HG03571 (cell line): ENCODE data around the gene CREB1.
"Not testable (repeated sequence)": the region's sequence is repeated elsewhere in the genome, so short reads cannot be mapped to it uniquely, and the experiment has no call there.

Source experiments
- ATAC-seq: cut with Tn5 transposase; IDR thresholded peaks from one replicate; pipeline ENCODE4 v1.9.1; 2021; ENCODE audit not compliant: unreplicated experiment

CREB1 gene

DNA sequence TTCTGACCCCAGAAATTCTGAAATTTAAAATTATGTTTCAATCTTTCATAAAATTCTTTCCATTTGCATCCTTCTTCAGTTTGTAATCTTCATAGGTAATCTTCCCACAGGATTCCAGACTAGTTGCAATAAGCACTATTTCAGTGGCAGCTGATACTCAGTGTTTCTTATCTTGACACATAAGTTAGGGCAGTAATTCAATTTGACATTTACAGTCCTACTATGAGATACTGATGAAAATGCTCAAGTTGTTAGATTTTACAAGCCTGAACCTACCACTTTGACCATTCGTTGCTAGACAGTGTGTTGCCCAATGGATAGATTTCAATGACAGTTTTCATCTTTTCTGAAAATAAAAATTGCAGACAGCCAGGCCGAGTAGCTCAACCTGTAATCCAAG lies 85.1 kb downstream of the CREB1 start:
- ATAC-seq, result no peak

DNA sequence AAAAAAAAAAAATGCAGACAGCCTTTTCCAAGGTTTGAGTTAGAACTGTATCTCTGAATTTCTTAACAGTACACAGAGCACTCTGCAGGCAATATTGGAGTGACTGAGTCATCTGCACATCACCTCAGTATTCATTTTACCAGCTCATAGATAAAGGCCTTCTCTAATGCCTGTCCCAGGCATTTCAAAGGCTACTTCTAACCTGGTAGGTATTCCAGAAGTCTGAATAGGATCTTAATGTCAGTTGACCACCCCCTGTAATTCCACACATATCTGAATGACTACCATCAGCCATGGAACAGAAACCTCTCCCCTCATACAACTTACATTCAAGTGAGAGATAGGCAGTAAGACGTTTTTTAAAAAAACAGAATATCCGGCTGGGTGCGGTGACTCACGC lies 86.4 kb downstream of the CREB1 start:
- ATAC-seq, result no peak

DNA sequence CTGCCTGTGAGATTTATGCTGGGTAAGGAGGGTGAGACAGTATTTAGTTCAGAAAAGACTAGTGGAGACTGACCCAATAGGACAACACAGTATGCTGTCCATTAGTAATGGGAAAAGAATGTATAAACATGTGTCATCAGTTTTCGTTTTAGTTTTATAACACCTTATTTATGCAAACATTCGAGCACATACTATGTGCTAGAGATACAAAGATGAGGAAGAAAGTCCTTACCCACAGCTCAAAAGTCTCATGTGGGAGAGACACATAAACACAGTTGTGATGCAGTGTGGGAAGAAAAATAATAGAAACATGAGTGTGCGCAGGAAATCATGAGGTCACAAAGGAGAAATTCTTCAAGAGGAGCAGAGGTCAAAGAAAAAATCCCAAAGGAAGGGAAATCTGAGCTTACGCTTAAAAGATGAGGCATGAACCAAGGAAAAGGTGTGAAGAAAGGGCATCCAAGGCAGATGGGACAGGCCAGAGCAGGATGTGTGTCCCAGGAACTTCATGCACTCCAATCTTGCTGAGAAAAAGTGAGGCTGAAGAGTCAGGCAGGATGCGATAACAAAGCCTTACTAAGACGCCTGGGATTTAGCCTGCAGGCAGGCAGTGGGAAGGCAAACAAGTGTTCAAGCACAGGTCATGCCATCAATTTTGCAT lies 87.4 kb downstream of the CREB1 start:
- no peak for ATAC-seq

DNA sequence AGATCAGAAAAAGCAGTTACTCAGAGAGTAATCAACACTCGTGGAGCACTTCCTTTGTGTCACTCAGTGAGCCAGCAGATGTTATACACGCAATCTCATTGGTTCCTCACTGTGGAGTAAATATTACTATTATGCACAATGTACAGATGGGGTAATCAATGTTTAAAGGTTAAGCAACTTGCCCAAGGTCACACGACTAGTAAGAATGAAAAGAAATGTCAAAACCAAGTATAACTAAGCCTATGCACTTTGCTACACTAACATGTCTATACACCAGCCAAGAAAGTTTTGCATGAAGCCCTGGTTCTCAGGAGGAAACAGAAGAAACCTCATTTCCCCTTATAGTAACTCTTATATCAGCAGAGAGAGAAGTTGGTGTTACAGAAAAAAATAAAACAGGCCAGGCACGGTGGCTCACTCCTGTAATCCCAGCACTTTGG lies 90.0 kb downstream of the CREB1 start:
- peak; percentile 34 for ATAC-seq

DNA sequence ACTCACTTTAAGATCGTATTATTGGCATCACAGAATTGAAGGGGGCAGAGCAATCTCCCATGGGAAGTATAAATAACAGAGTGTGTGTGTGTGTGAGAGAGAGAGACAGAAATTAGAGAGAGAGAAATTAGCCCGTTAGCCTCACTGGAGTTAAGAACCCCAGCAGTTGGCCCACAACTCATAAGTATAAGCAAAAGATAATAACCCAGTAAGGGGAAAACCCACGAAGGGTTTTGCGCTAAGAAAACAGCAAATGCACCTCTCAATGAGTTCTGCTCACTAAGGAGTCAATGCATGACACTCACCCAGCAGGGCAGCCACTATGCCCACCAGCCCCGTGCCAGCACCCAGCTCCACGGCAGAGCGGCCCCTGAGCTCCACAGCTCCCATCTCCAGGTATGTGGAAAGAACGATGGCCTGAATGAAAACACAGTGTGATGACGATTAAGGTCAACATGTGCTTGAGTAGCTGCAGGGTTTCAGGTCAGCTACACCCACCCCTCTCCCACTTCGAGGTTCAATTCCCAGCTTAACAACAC lies 91.8 kb downstream of the CREB1 start:
- no peak for ATAC-seq

DNA sequence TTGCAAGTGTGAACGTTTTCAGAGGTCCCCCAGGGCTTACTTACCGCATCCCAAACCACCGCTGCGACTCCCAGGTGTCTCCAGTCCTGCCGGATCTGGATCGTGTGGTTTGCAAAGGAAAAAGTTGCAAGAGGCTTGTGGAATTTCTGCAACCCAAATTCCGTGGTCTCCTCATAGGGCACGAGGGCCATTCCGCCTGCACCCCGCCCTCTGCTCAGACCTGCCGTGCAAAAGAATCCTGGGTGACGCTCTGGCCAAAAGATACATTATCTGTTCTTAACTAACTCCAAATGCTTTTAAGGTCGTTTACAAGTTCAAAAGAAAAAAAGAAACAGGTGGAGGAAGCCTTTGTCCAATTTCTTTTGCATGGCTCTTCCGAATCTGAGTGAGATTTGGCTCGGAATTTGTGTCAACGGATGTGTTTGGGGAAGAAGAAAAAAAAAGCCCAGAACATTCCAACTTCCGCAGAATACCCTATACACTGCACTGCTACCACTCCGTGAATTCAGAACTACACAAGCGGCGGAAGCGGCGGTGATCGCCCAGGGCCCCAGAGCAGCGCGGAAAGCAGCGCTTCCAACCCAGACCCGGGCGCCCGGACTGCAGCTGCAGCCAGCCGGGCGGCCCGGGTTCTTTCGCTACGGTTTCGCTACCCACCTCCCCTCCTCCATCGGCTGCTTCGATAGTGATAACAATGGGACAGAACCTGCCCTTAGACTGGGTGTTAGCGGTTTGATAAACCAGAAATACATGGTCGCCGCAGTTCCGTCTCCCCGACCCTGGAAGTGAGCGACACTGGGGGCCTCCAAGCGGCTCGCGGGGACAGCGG lies 94.6 kb downstream of the CREB1 start:
- peak; percentile 38 for ATAC-seq

DNA sequence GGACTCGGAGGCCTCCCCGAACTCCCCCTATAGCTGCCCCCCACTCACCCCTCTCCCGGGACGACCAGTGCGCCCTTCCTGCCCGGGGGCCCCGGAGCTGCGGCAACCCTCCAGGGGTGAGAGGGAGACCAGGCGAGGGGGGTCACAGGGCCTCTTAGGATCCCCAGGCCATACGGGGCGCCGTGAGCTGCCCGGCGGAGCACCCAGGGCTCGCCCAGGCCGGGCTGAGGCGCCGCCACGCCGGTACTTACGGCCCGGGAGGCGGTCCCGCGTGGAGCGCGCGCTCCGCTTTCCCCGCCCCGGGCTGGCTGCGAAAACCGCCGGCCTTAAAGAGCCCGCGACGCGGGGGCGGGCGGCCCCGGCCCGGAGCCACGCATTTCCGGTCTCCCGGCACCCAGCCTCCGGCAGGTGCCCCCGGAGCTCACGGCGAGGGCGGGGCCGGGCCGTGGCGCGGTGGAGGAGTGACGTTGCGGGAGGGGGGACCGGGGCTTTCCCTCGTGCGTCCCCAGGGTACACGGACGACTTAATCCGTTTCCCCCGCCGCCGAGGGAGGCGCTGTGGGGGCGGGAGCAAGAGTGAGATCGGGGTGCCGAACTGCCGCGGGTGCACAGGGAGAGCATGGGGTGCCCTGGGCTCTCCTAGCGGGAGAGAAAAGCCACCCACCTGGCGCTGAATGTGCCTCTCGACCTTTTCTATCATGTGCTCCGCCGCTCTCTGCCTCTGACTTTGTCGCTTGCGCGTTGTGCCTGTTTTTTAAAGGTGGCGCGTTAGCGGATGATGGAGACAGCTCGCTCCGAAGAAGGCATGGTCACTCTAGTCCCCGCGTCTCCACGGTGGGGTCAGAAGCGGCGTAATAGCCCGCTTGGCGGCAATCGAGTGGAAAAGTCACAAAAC lies 95.5 kb downstream of the CREB1 start, which contains the start of gene METTL21A:
METTL21A (minus strand) TSS at position 381 of the 894 bp plus-strand sequence. CDS start 1,019 bp downstream, outside the sequence.
- peak; percentile 65 for ATAC-seq

DNA sequence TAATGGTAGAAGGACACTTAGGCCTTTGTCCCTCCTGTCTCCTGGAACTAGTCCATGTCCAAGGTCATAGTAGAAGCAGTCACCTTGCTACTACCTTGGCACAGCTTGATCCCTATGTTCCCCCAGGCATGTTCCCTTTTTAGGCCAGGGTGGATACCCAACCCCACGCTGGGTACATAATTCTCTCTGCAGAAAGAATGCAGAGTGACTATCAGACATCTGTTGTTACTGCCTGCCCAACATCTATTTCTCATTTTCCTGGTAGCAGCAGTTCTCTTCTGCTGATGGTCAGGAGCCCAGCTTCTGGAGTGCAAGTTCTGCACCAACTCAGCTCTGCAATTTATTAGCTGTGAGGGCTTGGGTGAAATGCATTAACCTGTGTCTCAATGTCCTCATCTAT lies 99.8 kb downstream of the CREB1 start:
- no peak for ATAC-seq

DNA sequence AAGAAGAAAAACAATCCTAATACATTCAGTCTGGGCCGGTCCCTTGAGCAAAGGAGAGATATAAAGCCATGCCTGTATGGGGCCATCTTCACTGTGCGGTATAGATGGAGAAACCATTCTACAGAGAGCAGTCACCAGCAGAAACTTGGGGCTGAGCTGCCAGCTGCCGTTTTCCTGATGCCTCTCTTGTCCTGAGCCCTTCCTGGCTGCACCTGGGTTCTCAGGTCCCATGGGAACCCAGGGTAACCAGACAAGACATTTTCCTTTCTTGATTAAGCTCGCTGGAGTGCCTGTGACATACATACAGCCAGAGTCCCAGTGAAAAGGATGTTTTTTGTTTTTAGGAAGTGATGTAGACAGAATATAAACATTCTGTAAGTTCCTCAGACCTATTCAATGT lies 100.7 kb downstream of the CREB1 start:
- no peak for ATAC-seq

DNA sequence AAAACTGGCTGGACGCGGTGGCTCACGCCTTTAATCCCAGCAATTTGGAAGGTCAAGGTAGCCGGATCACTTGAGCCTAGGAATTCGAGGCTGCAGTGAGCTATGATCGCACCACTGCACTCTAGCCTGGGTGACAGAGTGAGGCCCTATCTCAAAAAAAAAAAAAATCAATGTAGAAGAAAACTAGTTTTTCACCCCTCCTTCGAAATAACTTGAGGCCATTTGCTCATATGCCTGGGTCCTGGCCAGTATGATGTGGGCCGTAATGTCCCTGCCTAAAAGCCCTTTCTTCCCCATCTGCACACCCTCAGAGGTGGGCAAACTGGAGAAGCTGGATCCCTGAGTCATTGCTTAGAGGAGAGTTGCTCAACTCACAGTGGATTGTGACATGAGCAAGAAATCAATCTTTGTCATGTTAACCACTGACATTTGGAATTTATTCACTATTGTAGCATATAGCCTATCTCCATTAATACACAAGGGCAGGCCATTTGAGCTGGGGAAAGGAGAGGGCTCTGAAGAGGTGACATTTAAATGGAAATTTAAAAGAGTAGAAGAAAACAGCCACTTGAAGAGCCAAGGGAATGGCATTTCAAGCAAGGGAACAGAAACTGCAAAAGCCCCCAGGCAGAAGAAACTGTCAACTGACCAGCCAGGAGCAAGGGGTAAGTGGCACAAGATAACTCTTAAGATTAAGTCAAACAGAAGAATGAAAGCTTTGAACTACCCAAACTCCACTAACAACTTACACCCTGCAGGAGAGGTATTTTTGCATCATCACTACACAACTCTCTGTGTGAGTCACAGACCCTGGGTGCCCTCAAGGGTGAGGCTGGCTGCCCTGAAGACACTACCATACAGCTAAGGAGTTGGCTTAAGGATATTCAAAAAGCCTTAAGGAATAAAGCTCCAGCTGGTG lies 103.1 kb downstream of the CREB1 start:
- ATAC-seq, result no peak

DNA sequence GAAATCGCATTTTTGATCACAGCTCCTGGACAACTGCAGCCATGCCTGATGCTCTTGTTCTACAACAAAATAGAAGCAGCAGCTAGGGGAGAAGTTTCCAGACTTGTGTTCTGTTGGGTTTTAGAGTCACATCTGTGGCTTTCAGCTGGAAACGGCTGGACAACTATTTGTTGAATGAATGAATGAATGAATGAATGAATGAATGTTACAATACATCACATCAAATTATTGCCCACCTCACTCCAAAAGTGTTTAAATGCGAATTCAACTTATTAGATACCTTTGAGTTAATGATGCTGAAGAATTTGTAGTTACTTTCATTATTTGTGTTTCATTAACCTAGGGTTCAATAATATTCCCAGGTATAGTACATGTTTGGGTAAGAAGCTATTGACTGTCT lies 103.9 kb downstream of the CREB1 start:
- ATAC-seq, result no peak

DNA sequence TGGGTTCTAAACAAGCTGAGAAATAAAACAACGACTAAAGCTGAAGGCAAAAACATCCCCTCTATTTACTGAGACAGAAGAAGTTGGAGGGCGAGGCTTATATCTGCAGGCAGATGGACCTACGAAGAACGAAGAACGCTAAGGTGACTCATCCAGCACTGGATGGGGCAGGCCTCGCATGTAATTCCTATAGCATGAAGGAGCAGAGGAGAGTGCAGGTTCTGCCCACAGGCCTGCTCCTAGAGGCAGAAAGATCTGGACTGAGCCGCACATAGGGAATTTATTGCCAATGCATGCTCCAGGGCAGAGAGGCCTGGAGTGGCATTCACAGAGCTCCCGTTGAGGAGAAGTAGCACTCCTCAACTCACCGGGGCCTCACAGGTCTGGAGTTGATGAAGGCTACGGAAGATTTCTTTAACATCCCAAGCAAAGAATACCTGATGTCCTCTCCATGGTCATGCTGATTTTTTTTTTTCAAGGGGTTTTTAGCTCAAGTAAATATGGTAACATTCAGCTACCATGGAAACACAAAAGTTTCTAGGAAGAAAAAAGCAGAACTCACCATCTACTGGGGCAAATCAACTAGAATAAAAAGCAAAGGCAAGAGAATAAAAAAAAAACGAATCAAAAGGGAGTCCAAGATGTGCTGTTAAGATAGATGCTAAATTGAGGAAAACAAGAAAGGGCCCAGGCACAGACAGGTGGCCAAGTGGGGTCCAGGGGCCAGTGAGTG lies 105.9 kb downstream of the CREB1 start:
- no peak for ATAC-seq

DNA sequence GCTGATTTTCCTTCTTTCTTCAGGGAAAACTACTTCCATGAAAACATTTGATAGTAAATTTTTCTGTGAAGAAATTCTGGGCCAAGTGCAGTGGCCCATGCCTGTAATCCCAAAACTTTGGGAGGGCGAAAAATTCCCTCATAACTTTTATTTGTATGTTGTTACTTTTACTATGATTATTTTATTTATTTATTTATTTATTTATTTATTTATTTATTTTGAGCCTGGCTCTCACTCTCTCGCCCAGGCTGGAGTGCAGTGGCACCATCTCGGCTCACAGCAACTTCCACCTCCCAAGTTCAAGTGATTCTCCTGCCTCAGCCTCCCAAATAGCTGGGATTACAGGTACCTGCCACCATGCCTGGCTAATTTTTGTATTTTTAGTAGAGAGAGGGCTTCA lies 109.5 kb downstream of the CREB1 start:
- not testable (repeated sequence) for ATAC-seq

DNA sequence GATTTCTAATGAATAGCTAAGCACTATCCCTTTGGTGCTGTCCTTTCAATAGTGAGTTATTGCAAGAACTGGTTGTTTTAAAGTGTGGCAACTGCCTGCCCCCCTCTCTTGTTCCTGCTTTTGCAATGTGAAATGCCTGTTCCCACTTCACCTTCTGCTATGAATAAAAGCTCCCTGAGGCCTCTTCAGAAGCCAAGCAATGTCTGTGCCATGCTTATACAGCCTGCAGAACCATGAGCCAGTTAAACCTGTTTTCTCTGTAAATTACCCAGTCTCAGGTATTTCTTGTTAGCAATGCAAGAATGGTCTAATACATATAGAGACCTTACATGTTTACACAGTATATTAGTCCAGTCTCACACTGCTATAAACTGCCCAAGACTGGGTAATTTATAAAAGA lies 110.4 kb downstream of the CREB1 start:
- ATAC-seq, result no peak

DNA sequence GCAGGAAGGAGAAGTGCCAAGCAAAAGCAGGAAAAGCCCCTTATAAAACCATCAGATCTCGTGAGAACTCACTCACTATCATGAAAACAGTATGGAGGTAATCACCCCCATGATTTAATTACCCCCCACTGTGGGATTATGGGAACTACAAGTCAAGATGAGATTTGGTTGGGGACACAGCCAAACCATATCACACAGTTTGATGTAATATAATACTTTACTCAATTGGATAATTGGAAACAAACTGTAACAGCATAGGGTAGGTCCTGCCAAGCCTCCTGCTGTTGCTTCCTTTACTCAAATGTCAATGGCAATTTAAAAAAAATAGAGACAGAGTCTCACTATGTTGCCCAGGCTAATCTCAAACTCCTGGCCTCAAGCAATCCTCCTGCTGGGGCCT lies 110.9 kb downstream of the CREB1 start:
- ATAC-seq, result no peak

DNA sequence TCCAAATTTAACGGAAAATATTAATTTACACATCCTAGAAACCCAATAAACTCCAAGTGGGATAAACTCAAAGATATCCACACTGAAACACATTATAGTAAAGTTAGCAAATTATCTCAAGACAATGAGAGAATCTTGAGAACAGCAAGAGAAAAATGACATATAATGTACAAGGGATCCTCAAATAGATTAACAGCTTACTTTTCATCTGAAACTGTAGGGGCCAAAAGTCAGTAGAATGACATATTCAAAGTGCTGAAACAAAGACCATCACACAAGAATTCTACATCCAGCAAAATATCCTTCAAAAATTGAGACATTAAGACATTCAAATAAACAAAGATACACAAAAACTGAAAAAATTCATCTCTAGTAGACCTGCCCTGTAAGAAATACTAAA lies 114.1 kb downstream of the CREB1 start:
- no peak for ATAC-seq

DNA sequence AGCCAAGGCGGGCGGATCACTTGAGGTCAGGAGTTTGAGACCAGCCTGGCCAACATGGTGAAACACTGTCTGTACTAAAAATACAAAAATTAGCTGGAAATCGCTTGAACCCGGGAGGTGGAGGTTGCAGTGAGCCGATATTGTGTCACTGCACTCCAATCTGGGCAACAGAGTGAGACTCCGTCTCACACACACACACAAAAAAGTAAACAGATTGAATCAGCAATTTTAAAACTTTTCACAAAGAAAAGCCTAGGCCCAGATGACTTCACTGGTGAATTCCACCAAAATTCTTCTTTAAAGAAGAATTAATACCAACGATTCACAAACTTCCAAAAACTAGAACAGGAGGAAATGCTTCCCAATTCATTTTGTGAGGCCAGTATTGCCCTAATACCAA lies 116.8 kb downstream of the CREB1 start:
- not testable (repeated sequence) for ATAC-seq
